Lung (tissue), 12 donors: ENCODE results near the gene ARRB2. TPM values are rescaled to one million over a fixed set of nuclear protein-coding genes. Genes with fewer than 3 reads are reported as not detected.

Source experiments
- ATAC-seq: fragments of 200-7000 bp; cut with Tn5 transposase; one replicate; pipeline ENCODE4 v1.9.1; 2020; ENCODE audit warnings: moderate number of reproducible peaks; ENCODE audit not compliant: insufficient read depth, low FRiP score
- DNase-seq, 3 donors: peaks; one replicate each; pipeline ENCODE4 v3.0.0-alpha.2; 2013 to 2017
- H3K27ac ChIP-seq, 2 donors: one replicate each; pipeline ENCODE4 v1.5.1; 2013; ENCODE audit warnings: mild to moderate bottlenecking in 2 of 2, moderate library complexity in 2 of 2, control low read depth in 1 of 2, inconsistent platforms in 1 of 2, low read depth in 1 of 2, low read length in 1 of 2
- H3K27me3 ChIP-seq, 3 donors: one replicate each; pipeline ENCODE4 v1.5.1; 2013; ENCODE audit warnings: low read length in 2 of 3; ENCODE audit not compliant: control insufficient read depth in 3 of 3, insufficient read depth in 3 of 3
- H3K36me3 ChIP-seq, 4 donors: one replicate each; pipeline ENCODE4 v1.5.1; 2013; ENCODE audit warnings: low read length in 4 of 4, mild to moderate bottlenecking in 1 of 4, moderate library complexity in 1 of 4; ENCODE audit not compliant: control insufficient read depth in 4 of 4, insufficient read depth in 4 of 4
- H3K4me1 ChIP-seq, 5 donors: one replicate each; pipeline ENCODE4 v1.5.1; 2013; ENCODE audit warnings: low read length in 5 of 5, mild to moderate bottlenecking in 2 of 5, moderate library complexity in 1 of 5; ENCODE audit not compliant: control insufficient read depth in 5 of 5, insufficient read depth in 5 of 5
- H3K4me3 ChIP-seq: one replicate; pipeline ENCODE4 v1.5.1; 2013; ENCODE audit warnings: mild to moderate bottlenecking, control low read depth, moderate library complexity
- H3K9ac ChIP-seq, 2 donors: one replicate each; pipeline ENCODE4 v1.5.1; 2013; ENCODE audit warnings: low read length in 2 of 2, control low read depth in 1 of 2; ENCODE audit not compliant: insufficient read depth in 1 of 2
- H3K9me3 ChIP-seq, 4 donors: one replicate each; pipeline ENCODE4 v1.5.1; 2013; ENCODE audit warnings: low read length in 3 of 4, mild to moderate bottlenecking in 1 of 4, moderate library complexity in 1 of 4; ENCODE audit not compliant: control insufficient read depth in 4 of 4, insufficient read depth in 3 of 4
- WGBS, 2 donors: extraction: QIAGEN DNeasy Blood & Tissue Kit; methylation state at CpG; one replicate each; pipeline ENCODE4 v1.1.7; 2013; 5-methylcytosine and 5-hydroxymethylcytosine counted together
- polyA plus RNA-seq, 2 donors: library from polyadenylated mRNA; stranded (reverse); fragments of 200-250 nt; gene quantifications; one replicate each; pipeline ENCODE4 v1.2.1, GENCODE V29; 2013
- total RNA-seq, 2 donors: library from RNA; depleted of rRNA in 1 of 2; stranded (reverse); fragments of >200 nt in 1 of 2; gene quantifications; one replicate each; pipeline ENCODE4 v1.2.1, GENCODE V29; 2014 to 2021
- TF ChIP-seq, protein P1 (sequence below): IDR thresholded peaks from 2 replicates; pipeline ENCODE4 v1.5.1; 2012; ENCODE audit warnings: mild to moderate bottlenecking; ENCODE audit errors: control extremely low read depth, extremely low read depth
- donor health status: control.
- donor health status: control.
- donor health status: Bipolar disorder and iron deficiency.
- donor health status: healthy.
- donor health status: DM: yes; HTN: yes; CAD: no.

Gene ARRB2
- total and polyA plus RNA-seq, 4 donors, result 27.2 to 222 (median 142) TPM

DNA sequence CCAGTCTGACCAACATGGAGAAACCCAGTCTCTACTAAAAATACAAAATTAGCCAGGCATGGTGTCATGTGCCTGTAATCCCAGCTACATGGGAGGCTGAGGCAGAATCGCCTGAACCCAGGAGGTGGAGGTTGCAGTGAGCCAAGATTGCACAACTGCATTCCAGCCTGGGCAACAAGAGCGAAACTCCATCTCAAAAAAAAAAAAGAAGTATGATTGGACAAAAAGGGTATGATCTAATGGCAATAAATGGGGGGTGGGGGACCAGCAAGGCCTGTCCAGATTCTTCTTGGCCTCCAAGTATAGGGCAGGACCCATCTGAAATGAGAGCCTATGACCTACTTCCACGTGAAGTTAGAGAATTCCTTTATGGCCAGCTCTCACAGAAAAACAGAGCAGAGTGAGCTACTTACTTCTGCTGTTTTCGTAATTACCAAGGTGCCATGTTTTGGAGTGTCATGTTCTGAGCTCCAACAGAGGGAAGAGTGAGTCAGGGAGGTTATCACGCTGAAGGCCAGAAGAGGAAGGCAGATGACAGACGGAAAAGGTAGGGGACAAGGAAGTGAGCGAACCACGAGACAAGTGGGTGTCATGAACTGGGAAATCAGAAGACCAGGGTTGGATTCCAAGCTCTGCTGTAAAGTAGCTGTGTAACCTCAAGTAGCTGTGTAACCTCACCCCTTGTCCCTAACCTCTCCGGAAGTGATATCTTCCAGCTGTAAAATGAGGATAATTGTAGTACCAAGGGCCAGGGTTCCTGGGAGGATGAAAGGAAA, 25.6 kb downstream of the ARRB2 start:
- H3K4me3 ChIP-seq, result no peak overlapping the region
- 40 to 51% methylated on average over 9 of the region's 9 CpGs for whole genome bisulfite sequencing, 2 donors
- peaks cover 0 to 18% (median 17%) of the 10 kb centered on the region in 3 donors for H3K27me3 ChIP-seq
- no peak overlapping the region for H3K9ac ChIP-seq
- peak overlapping the region in 1 of 2 donors; percentile 4 for H3K27ac ChIP-seq
- DNase-seq (peak in 1 of 3 donors; percentile 10), ATAC-seq (no peak)
- H3K36me3 ChIP-seq, result peaks cover 0 to 16% (median 0%) of the 10 kb centered on the region in 4 donors
- TF ChIP-seq, protein P1, sequence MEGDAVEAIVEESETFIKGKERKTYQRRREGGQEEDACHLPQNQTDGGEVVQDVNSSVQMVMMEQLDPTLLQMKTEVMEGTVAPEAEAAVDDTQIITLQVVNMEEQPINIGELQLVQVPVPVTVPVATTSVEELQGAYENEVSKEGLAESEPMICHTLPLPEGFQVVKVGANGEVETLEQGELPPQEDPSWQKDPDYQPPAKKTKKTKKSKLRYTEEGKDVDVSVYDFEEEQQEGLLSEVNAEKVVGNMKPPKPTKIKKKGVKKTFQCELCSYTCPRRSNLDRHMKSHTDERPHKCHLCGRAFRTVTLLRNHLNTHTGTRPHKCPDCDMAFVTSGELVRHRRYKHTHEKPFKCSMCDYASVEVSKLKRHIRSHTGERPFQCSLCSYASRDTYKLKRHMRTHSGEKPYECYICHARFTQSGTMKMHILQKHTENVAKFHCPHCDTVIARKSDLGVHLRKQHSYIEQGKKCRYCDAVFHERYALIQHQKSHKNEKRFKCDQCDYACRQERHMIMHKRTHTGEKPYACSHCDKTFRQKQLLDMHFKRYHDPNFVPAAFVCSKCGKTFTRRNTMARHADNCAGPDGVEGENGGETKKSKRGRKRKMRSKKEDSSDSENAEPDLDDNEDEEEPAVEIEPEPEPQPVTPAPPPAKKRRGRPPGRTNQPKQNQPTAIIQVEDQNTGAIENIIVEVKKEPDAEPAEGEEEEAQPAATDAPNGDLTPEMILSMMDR, result no peak
- H3K4me1 ChIP-seq, result peaks cover 0 to 18% (median 2%) of the 10 kb centered on the region in 5 donors
- H3K9me3 ChIP-seq, result no peaks in the 10 kb centered on the region

DNA sequence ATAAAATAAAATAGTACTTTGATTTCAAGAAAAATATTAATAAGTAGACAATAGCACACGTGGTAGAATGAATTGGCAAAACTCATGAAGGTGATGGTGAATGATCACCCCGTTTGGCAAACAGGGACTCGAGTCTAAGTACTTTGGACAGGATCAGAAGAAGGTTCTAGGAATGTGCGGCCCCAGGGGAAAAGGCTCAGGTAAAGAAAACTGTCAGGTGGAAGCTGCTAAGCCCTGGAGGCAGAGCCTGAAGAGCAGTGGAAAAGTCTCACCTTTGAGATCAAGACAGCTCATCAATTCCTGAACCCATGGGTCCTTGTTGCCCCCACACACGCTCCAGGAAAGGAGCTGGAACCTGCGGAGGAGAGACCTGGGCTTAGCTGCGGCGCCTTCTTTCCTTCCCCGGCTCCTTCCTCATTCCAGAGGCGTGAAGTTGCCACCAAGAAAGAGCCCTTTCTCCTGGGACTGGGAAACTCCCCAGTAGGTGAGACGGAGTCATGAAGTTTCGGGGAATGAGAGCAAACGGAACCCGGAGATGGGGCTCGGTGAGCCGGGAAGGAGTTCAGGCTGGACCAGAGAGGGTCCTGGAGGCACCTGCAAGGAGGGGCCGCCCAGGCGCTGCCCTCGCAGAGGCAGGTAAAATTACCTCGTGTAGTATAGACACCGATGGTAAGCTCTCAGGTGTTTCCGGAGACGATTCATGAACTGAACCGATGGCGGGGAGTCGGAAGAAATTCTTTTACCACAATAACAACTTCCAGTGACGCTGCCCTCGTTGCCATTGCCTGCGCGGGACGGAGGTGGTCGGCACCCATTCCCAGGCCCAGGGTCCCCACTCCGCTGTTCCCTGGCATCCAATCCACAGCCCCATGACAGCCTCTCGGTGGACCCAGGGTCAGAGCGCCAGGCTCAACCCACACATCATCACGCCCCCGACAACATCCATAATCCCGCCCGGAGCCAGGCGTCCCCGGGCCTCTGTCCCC, 28.0 kb downstream of the ARRB2 start:
- H3K4me1 ChIP-seq, result peaks cover 0 to 13% (median 2%) of the 10 kb centered on the region in 5 donors
- DNase-seq (peak in 2 of 3 donors; percentile 26 to 39), ATAC-seq (peak; percentile 14)
- TF ChIP-seq, protein P1, result no peak
- H3K9me3 ChIP-seq, result no peaks in the 10 kb centered on the region
- H3K36me3 ChIP-seq, result peaks cover 0 to 10% (median 0%) of the 10 kb centered on the region in 4 donors
- peak overlapping the region in 1 of 2 donors; percentile 81 for H3K27ac ChIP-seq
- H3K4me3 ChIP-seq, result peak overlapping the region; percentile 72
- H3K9ac ChIP-seq, result no peak overlapping the region
- peaks cover 0 to 18% (median 17%) of the 10 kb centered on the region in 3 donors for H3K27me3 ChIP-seq
- WGBS, 2 donors, result 10 to 14% methylated on average over 41 of the region's 41 CpGs

DNA sequence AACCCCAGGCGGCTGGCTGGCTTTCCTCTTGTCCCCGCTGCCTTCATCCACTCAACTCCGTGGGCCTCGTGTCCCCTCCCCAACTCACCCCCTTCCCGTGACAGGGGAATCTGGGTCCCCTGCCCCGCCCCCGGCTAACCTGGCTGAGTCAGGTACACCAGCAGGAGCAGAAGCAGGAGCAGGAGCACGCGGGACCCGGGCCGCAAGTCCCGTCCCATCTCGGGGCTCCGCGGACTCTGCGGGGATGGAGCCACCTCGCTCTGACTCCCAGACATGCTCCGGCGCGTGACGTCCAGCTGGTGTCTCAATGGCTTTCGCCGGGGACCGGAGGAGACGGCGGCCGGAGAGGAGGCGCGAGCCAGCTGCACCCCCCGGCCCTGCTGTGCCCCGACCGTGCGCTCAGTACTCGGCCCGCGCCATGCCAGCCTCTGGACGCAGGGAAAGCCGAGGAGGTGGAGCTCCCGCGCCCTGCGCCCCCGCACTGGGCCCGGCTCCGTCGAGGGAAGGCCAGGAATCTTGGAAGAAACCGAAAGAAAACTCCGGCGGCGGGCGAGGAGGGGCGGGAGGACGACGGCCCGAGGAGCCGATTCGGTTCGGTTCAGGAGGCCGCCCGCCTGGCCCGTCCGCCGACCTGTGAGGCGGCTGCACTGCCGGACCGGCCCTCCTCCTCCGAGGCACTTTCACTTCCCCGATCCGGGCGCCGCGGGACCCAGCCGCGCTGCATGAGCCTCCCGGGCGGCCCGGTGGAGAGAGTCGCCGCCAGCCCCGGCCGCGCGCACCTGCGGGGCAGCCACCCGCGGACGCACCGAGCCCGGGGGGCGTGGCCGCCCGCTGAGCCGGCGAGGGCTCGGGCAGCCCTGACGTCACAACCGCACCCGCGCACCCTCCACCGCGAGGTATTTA, 28.9 kb downstream of the ARRB2 start, which contains the start of the genes CXCL16 and ZMYND15:
TSS of gene CXCL16 (minus strand) at position 807 of the 903 bp plus-strand sequence. CDS start at position 218, 589 bp downstream.
TSS of gene ZMYND15 (plus strand) at position 712 of the 903 bp plus-strand sequence. CDS start 716 bp downstream, outside the sequence.
- WGBS, 2 donors, result 0 to 1% methylated on average over 69 to 100 of the region's 100 CpGs
- H3K4me1 ChIP-seq, result peaks cover 0 to 13% (median 2%) of the 10 kb centered on the region in 5 donors
- ATAC-seq (peak; percentile 66), DNase-seq (peak; percentile 42 to 56 (median 48))
- TF ChIP-seq, protein P1, result no peak
- no peaks in the 10 kb centered on the region for H3K9me3 ChIP-seq
- peak within 1 kb of the TSS; percentile 72 for H3K4me3 ChIP-seq
- H3K9ac ChIP-seq, result no peak within 1 kb of the TSS
- H3K27ac ChIP-seq, result peak within 1 kb of the TSS in 1 of 2 donors; percentile 81
- H3K36me3 ChIP-seq, result peaks cover 0 to 8% (median 0%) of the 10 kb centered on the region in 4 donors
- H3K27me3 ChIP-seq, result peaks cover 0 to 18% (median 17%) of the 10 kb centered on the region in 3 donors
